GM18873 (cell line): ENCODE measurements around the gene COPS6.

Experiments used
- ATAC-seq: cut with Tn5 transposase; IDR thresholded peaks from one replicate; pipeline ENCODE4 v1.9.1; 2021; ENCODE audit warnings: mild to moderate bottlenecking, moderate library complexity, moderate number of reproducible peaks; ENCODE audit not compliant: unreplicated experiment, low FRiP score

COPS6 gene

DNA sequence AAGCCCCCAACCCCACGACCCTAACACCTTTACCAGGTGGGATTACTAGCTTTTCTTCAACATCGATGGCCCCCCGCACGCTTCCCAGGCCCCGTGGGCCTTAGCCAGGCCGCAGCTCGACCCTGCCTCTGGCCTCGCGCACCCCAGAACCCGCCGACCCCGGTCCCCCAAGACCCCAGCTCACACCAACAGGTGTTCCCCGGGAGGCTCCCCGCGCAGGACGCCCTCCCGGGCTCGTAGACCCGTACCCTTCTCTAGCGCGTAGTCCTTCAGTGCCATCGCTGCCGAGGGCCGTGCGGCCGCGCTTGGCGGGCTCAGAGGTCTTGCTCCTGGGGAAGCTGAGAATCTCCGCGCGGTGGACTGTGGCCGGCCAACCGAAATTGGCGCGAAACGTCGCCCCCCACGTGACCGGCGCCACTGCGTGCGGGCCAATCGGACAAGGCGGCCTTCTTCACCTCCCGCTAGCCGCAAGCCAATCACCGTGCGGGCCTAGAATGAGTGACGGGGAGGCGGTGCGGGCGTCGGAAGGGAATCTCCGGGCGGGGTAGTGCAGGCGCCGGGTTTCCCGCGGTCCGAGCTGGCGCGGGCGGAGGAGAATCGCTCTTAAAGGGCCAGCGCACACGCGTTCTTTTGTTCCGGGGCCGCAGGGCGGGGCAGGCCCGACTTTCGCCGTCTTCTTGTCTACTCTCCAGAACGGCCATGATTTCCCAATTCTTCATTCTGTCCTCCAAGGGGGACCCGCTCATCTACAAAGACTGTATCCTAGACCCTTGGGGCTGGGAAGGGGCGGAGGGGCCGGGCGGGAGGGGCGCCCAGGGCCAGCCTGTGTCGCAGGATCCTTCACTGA lies 12.5 kb downstream of the COPS6 start, which contains the start of the genes AP4M1 and MCM7:
TSS of gene AP4M1 (plus strand) at position 628 of the 847 bp plus-strand sequence. CDS start at position 700, 72 bp downstream.
TSS of gene MCM7 (minus strand) at position 382 of the 847 bp plus-strand sequence. CDS start at position 279, 103 bp downstream.
- ATAC-seq, result peak; percentile 83

DNA sequence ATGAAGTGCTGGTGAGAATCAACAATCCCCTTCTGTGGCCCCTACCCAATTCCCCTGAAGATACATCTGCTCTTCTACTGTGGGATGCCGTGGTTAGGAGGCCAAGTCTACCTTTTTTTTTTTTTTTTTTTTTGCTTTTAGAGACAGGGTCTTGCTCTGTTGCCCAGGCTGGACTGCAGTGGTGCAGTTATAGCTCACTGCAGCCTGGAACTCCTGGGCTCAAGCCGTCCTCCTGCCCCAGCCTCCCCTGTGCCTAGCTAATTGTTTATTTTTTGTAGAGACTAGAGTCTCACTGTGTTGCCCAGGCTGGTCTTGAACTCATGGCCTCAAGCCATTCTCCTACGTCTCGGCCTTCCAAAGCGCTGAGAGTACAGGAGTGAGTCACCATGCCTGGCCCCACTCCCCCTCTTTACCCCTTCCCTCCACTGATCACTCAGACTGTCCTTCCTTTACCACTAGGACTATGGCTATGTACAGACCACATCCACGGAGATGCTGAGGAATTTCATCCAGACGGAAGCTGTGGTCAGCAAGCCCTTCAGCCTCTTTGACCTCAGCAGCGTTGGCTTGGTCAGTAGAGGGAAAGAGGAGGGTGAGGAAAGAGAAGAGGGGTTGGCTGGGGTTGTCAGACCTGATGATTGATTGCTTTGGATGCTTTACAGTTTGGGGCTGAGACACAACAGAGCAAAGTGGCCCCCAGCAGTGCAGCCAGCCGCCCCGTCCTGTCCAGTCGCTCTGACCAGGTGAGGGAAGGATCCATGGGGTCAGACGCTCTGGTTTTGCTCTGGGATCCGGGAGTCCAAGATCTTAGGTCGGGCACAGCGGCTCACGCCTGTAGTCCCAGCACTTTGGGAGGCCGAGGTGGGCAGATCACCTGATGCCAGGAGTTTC lies 14.4 kb downstream of the COPS6 start:
- ATAC-seq, result no peak

DNA sequence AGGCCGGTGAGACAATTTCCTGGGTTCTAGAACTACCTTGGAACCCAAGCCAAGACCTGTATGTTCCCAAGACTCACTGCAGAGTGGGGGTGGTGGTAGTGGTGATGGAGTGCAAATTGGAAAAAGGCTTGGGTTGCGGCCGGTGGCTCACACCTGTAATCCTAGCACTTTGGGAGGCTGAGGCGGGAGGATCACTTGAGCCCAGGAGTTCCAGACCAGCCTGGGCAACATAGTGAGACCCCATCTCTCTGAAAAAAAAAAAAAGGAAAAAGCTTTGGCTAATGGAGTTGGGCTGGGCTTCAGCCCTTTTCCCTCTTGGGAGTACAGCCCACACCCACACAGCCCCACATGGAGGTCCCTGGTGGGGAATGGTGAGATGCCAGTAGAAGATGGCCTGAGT lies 16.8 kb downstream of the COPS6 start:
- no peak for ATAC-seq

DNA sequence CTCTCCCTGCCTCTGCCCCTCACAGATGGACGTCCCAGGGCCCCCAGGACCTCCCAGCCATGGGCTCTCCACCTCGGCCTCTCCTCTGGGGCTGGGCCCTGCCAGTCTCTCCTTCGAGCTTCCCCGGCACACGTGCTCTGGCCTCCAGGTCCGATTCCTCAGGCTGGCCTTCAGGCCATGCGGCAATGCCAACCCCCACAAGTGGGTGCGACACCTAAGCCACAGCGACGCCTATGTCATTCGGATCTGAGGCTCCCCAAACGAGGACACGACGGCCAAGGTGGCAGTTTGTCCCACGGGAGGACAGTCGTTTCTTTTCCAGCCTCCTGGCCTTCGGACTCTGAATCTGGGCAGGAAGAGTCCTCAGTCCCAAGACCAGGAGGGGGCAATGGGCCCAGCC lies 17.9 kb downstream of the COPS6 start:
- no peak for ATAC-seq

DNA sequence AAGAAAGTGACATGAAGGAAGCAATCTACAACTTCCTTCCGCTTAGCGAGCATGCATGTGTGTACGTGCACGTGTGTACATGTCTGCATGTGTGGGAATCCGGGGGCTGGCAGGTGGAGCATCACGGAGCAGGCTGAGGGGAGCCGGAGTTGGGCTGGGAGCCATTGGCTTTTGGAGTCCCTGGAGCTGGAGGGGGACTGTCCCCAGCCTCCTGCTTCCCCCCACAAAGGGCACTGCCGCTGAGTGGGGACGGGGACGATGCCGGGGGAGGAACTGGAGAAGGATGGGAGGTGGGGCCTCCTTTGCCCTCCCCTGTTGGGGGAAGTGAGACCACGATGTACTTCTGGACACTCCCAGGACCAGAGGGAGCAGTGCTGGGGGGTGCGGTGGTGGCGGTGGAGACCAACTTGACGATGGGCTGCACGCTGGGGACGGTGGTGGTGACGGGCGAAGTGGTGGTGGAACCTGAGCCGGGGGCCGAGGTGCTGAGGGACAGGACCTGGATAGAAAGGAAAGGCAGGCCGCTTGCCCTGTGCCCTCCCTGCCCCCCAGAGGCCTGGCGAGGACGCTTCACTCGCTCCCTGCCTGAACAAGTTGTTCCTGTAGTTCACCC lies 18.5 kb downstream of the COPS6 start:
- no peak for ATAC-seq

DNA sequence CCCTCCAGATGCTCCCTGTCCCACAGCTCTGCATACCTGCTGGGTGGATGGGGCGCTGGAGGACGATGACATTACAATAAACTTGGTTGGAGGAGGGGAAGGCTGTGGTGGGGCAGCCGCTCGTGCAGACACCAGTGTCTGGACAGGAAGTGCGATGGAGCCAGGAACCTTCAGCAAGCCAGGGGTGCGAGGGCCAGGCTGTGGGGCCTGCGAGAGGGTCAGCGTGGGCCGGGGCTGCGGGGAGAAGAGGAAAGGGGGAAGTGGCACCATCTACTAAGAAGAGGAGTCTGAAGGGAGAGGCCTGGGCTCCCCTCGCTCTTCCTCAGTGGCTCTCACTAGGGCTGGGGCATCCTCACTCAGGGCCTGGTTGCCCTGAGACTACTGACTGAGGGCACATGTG lies 19.1 kb downstream of the COPS6 start:
- ATAC-seq, result no peak

DNA sequence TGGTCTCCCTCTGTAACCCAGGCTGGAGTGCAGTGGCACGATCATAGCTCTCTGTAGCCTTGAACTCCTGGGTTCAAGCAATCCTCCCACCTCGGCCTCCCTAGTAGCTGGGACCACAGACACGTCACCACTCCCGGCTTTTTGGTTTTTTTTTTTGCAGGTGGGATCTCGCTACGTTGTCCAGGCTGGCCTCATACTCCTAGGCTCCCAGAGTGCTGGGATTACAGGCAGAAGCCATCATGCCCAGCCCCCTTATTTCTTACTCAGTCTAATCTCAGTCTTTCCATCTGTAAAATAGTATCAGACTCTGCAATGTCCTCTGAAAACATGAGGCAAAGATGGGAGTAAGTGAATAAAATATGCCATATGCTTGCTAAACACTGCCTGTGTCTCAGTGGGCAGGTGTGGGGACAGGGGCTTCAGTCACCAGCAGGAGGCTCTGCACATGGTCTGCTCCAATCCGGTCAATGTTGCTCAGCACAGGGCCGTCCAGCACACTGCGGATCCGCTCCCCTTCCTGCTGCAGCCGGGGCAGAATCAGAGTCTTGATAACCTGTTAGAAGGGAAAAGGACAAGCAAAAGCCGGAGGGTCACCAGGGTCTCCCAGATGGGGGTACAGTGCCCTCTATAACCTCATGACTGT lies 20.9 kb downstream of the COPS6 start:
- no peak for ATAC-seq

DNA sequence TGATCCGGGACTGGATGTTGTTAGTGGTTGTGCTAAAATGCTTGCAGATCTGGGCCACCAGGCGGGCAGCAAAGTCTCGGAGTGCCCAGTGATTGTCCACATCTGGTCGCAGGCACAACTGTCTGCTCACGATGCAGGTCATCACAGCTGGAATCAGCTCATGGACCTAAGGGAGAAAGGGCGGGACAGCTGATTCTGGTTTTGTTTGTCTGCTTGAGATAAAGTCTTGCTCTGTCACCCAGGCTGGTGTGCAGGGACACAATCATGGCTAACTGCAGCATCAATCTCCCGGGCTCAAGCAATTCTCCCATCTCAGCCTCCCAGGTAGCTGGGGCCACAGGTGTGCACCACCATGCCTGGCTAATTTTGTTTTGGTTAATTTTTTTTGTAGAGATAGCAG lies 22.4 kb downstream of the COPS6 start:
- ATAC-seq, result no peak

DNA sequence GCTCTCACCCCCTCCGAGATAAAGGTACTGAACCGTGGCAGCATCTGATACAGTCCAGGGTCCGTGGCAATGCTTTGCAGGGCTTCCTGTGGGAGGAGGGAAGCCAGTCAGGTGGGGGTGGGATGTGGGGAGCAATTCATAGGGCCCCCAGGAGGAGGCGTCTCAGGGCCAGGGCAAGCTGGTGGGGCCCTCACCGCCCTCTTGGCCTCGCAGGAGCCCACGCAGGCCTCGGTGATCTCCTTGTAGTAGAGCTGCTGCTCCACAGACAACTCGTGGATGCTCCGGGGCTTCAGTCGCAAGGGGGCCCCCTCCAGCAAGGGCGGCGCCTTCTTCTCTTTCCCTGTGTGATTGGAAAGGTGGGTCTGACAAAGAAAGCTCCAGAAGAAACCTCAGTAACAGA lies 23.1 kb downstream of the COPS6 start:
- ATAC-seq, result no peak

DNA sequence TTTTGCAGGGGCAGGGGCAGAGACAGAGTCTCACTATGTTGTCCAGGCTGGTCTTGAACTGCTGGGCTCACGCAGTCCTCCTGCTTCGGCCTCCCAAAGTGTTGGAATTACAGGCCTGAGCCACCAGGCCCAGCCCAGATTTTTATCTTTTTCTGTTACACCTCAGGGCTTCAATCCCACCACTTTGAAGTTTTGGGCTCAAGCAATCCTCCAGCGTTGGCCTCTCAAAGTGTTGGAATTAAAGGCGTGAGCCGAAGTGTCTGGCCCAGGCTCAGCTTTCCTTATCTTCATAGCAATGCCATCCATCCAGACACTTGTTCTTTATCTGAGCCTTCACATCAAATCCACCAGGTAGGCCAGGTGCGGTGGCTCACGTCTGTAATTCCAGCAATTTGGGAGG lies 26.3 kb downstream of the COPS6 start:
- ATAC-seq, result no peak

DNA sequence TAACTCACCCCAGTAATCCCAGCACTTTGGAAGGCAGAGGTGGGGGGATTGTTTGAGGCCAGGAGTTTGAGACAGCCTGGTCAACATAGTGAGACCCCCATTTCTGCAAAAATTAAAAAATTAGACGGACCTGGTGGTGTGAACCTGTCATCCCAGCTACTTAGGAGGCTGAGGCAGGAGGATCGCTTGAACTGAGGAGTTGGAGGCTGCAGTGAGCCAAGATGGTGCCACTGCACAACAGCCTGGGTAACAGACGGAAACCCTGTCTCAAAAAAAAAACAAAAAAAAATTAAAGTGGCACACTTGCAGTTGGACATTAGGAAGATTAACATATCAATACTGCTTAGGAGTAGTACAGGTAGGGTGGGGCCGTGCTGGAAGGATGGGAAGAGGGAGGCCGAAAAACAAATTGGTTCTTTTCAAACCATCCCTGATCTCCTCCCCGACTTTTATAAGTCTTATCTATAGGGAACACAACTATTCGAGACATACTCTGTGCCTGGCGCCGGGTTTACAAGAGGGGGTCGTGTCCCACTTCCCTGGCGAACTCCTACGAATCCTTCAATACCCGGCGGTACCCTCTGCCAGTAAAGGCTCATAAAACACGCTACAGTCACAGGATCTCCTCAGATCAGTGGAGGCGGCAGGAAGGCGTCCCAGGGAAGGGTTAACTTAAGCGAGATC lies 29.8 kb downstream of the COPS6 start:
- no peak for ATAC-seq

DNA sequence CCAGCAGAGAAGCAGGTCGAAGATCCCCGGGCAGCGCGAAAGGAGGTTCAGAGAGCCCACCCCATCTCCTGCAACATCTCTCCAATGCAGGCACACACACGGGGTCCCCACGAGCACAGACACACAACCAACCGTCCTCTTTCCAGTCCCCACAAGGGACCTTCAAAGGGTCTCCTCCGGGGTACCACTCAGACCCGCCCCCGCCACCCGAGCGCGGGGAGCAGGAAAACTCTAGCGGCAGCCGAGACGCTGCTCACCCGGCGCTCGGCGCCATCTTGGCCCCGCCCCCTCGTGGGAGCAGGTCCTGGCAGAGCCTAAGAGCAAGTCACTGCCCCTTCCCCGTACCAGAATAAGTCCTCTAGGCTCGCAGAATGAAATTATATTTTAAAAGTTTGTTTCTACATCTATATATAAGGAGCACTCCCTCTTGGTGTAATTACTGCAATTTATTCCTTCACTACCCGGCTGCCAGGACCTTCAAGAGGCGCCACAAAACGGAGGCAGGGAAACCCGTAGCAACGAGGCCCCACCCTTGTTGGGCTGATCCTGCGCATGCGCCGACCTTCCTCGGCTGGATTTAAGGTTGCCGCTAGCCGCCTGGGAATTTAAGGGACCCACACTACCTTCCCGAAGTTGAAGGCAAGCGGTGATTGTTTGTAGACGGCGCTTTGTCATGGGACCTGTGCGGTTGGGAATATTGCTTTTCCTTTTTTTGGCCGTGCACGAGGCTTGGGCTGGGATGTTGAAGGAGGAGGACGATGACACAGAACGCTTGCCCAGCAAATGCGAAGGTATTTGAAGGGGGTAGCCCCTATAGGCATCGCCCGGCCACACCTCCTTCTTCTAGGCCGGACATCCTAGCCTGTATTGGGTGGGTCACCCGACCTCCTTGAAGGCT lies 30.6 kb downstream of the COPS6 start, which contains the start of the genes CNPY4 and TAF6:
TSS of gene CNPY4 (plus strand) at position 563 of the 898 bp plus-strand sequence. CDS start at position 674, 111 bp downstream.
TSS of gene TAF6 (minus strand) at position 287 of the 898 bp plus-strand sequence. CDS start 5,149 bp downstream, outside the sequence.
- peak; percentile 63 for ATAC-seq

DNA sequence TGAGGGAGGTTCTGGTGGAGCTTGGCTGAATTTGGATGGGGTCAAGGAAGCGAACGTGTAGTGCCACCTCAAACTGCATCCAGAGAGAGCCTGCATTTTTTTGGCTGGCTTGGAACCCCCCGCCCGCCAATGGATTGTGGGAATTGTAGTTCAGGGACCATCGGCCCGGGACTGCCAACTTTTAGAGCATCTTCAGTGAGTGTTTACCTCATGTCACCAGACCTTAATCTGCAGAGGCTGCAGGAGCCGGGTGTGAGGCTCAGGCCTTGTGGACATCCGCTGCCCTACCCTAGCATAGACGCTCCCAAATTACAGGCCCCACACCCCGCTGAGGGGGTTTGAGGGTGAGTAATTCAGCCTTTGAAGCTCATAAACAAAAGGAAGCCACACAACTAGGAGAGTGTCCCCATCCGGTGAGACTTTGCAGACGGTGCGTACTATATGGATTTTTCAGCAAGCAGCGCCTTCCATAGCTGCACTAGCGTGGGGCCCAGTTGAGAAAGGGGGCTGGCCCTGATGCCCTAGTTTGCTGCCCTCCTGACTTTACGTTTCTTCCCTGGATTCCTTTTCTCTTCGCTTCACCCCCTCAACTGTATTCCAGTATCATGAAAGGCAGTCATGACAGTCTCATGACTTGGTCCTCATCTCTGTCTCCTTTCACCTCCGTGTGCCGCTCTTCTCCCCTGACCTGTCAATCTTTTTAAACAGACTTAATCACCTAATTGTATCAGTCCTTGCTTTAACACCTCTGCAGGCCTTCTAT lies 31.4 kb downstream of the COPS6 start:
- ATAC-seq, result peak; percentile 18

DNA sequence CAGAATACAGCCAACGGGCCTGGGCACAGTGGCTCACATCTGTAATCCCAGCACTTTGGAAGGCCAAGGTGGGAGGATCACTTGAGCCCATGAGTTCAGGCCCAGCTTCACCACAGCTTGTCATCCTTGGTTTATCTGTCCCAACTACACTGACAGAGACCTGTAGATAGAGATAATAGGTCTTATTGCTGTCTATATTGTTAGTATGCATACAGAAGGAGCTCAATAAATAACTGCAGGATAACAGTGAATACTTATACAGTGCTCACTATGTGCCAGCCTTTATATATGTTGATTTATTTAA lies 31.9 kb downstream of the COPS6 start:
- ATAC-seq, result no peak

DNA sequence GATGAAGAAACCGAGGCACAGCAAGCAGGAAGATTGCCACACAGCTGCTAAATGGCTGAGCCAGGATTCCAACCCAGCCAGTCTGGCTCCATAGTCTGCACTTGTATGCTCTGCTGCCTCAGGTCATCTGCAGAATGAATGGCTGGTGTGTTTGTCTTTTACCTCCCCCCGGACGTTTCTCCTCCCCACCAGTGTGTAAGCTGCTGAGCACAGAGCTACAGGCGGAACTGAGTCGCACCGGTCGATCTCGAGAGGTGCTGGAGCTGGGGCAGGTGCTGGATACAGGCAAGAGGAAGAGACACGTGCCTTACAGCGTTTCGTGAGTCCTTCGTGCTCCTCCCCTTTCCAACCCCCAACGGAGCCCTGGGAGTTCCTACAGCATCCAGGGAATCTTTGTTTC lies 33.3 kb downstream of the COPS6 start:
- no peak for ATAC-seq

DNA sequence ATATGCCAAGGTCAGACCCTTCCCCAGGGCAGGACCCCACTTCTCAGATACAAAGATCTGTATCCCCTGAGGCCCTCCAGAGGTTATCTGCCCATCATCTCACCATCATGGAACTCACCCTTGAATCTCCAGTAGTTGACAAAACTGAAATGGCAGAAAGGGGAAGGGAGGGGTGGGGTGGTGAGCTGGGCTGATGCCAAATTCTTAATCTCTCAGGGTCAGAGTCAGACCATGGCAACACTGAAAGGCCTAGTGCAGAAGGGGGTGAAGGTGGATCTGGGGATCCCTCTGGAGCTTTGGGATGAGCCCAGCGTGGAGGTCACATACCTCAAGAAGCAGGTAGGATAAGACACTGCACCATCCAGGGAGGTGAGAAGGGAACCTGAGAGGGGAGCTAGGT lies 33.8 kb downstream of the COPS6 start:
- ATAC-seq, result no peak

DNA sequence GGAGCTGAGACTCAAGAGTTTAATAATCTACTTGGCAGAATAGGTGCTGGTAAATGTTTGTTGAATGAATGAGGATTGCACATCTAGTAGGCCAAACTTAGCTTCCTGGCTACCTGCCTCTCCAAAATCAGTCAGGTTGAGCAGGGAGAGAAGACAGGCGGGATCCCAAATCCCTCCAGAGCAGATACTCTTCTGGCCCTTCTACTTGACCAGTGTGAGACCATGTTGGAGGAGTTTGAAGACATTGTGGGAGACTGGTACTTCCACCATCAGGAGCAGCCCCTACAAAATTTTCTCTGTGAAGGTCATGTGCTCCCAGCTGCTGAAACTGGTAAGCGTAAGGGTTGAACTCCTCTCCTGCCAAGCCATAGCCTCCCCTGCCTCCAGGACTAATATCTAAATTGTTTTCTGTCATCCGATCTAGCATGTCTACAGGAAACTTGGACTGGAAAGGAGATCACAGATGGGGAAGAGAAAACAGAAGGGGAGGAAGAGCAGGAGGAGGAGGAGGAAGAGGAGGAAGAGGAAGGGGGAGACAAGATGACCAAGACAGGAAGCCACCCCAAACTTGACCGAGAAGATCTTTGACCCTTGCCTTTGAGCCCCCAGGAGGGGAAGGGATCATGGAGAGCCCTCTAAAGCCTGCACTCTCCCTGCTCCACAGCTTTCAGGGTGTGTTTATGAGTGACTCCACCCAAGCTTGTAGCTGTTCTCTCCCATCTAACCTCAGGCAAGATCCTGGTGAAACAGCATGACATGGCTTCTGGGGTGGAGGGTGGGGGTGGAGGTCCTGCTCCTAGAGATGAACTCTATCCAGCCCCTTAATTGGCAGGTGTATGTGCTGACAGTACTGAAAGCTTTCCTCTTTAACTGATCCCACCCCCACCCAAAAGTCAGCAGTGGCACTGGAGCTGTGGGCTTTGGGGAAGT lies 35.8 kb downstream of the COPS6 start:
- ATAC-seq, result no peak
